Right lung (tissue), 5 donors: ENCODE measurements around the gene RNF220. TPM values are rescaled to one million over a fixed set of nuclear protein-coding genes. Genes with fewer than 3 reads are reported as not detected.

ENCODE experiments used
- DNase-seq, 2 donors: peaks; one replicate each; pipeline ENCODE4 v3.0.0-alpha.2; 2013
- polyA plus RNA-seq, 5 donors: library from polyadenylated mRNA; unstranded; fragments of 120-200 nt; gene quantifications; one replicate each; pipeline versions ENCODE4 v1.2.1 to v1.2.3, GENCODE V29; 2013; ENCODE audit warnings: inconsistent platforms in 1 of 5, low replicate concordance in 1 of 5; ENCODE audit not compliant: insufficient read length in 5 of 5, insufficient read depth in 1 of 5

RNF220 gene
- polyA plus RNA-seq, 5 donors = 79.7 to 104 (median 102) TPM

GRCh38 chr1:44425341-44426082 lies 20.5 kb downstream of the RNF220 start:
- no peak for DNase-seq

- DNase-seq = no peak
These were observed 26.8 kb downstream of the RNF220 start for GRCh38 chr1:44431861-44432260.

- no peak for DNase-seq
These were observed 28.2 kb downstream of the RNF220 start for GRCh38 chr1:44433209-44433608.

GRCh38 chr1:44436401-44437106 lies 31.5 kb downstream of the RNF220 start:
- peak; percentile 74 to 75 for DNase-seq

- DNase-seq = no peak
These were observed 32.2 kb downstream of the RNF220 start for GRCh38 chr1:44437107-44437716.

- DNase-seq = no peak
These were observed 37.7 kb downstream of the RNF220 start for GRCh38 chr1:44442791-44443190.

- DNase-seq = no peak
These were observed 42.2 kb downstream of the RNF220 start for GRCh38 chr1:44447051-44447810.

- no peak for DNase-seq
These were observed 48.8 kb downstream of the RNF220 start for GRCh38 chr1:44453798-44454349.

GRCh38 chr1:44454704-44455103 lies 49.6 kb downstream of the RNF220 start:
- DNase-seq = no peak

GRCh38 chr1:44460107-44460882 lies 55.2 kb downstream of the RNF220 start:
- DNase-seq = no peak

GRCh38 chr1:44464361-44464760 lies 59.3 kb downstream of the RNF220 start:
- no peak for DNase-seq

- DNase-seq = no peak
These were observed 62.5 kb downstream of the RNF220 start for GRCh38 chr1:44467566-44467965.

GRCh38 chr1:44471911-44472453 lies 66.9 kb downstream of the RNF220 start:
- no peak for DNase-seq

GRCh38 chr1:44472620-44473525 lies 67.8 kb downstream of the RNF220 start:
- no peak for DNase-seq

- no peak for DNase-seq
These were observed 71.8 kb downstream of the RNF220 start for GRCh38 chr1:44476891-44477290.

- DNase-seq = no peak
These were observed 76.6 kb downstream of the RNF220 start for GRCh38 chr1:44481701-44482100.

GRCh38 chr1:44483089-44483874 lies 78.2 kb downstream of the RNF220 start:
- no peak for DNase-seq

- DNase-seq = no peak
These were observed 79.2 kb downstream of the RNF220 start for GRCh38 chr1:44484155-44484688.
